DMS53 treated with DMSO at 0.1 percent for 48 hours (cell line): ENCODE results near the gene ABCA8.

Source experiments
- DNase-seq: peaks from one replicate; lab custom pipeline; 2025; ENCODE audit not compliant: unreplicated experiment; lab: John Stamatoyannopoulos, UW

ABCA8 gene

GRCh38 chr17:68870161-68870826, 84.9 kb downstream of the ABCA8 start:
- DNase-seq, result no peak

GRCh38 chr17:68868708-68869107, 86.5 kb downstream of the ABCA8 start:
- DNase-seq, result no peak

- DNase-seq, result no peak
Observed at GRCh38 chr17:68867759-68868516, 87.3 kb downstream of the ABCA8 start.

GRCh38 chr17:68865584-68865983, 89.6 kb downstream of the ABCA8 start:
- no peak for DNase-seq

GRCh38 chr17:68863091-68863652, 92.0 kb downstream of the ABCA8 start:
- DNase-seq, result no peak

- DNase-seq, result no peak
Observed at GRCh38 chr17:68861602-68862001, 93.6 kb downstream of the ABCA8 start.

- DNase-seq, result no peak
Observed at GRCh38 chr17:68860941-68861340, 94.3 kb downstream of the ABCA8 start.

- no peak for DNase-seq
Observed at GRCh38 chr17:68854452-68854851, 100.7 kb downstream of the ABCA8 start.

GRCh38 chr17:68853439-68853838, 101.8 kb downstream of the ABCA8 start:
- DNase-seq, result no peak

GRCh38 chr17:68853036-68853435, 102.2 kb downstream of the ABCA8 start:
- DNase-seq, result no peak

- no peak for DNase-seq
Observed at GRCh38 chr17:68851890-68852289, 103.3 kb downstream of the ABCA8 start.

GRCh38 chr17:68850749-68851510, 104.3 kb downstream of the ABCA8 start:
- DNase-seq, result no peak

GRCh38 chr17:68849673-68850610, 105.2 kb downstream of the ABCA8 start:
- no peak for DNase-seq

GRCh38 chr17:68847711-68848110, 107.5 kb downstream of the ABCA8 start:
- DNase-seq, result no peak

- DNase-seq, result no peak
Observed at GRCh38 chr17:68843522-68843921, 111.7 kb downstream of the ABCA8 start.

GRCh38 chr17:68840073-68840472, 115.1 kb downstream of the ABCA8 start:
- DNase-seq, result no peak

- DNase-seq, result no peak
Observed at GRCh38 chr17:68835071-68835470, 120.1 kb downstream of the ABCA8 start.

GRCh38 chr17:68834328-68834836, 120.8 kb downstream of the ABCA8 start:
- DNase-seq, result no peak

- DNase-seq, result no peak
Observed at GRCh38 chr17:68832109-68832802, 122.9 kb downstream of the ABCA8 start.

GRCh38 chr17:68831170-68831569, 124.0 kb downstream of the ABCA8 start:
- DNase-seq, result no peak
